Astrocyte (in vitro differentiated cells and primary cell): Measurements from ENCODE around the gene SLAMF6. TPM values are rescaled to one million over a fixed set of nuclear protein-coding genes. Genes with fewer than 3 reads are reported as not detected.
A peak's percentile ranks its signal among the peaks of the same experiment; 100 is the strongest.

Source experiments
- DNase-seq: peaks from one replicate; pipeline ENCODE4 v3.0.0-alpha.2; 2010; ENCODE audit warnings: low read depth
- FAIRE-seq: peaks from 2 replicates; lab custom pipeline; 2011; peaks lifted over from hg19 to GRCh38; lab: Jason Lieb, UNC
- H2AFZ ChIP-seq: 2 replicates; pipeline ENCODE4 v1.6.0; 2012; ENCODE audit warnings: low read depth, low read length, inconsistent platforms
- H3K27ac ChIP-seq: 2 replicates; pipeline ENCODE4 v1.5.1; 2011; ENCODE audit warnings: low read depth, low read length, inconsistent platforms
- H3K27me3 ChIP-seq: 2 replicates; pipeline ENCODE4 v1.6.0; 2011; ENCODE audit warnings: low read length, inconsistent platforms; ENCODE audit not compliant: insufficient read depth
- H3K36me3 ChIP-seq: 2 replicates; pipeline ENCODE4 v1.5.1; 2011; ENCODE audit warnings: low read length, inconsistent platforms; ENCODE audit not compliant: insufficient read depth
- H3K4me1 ChIP-seq: 2 replicates; pipeline ENCODE4 v1.5.1; 2011; ENCODE audit warnings: low read length, inconsistent platforms; ENCODE audit not compliant: insufficient read depth
- H3K4me2 ChIP-seq: 2 replicates; pipeline ENCODE4 v1.6.0; 2012; ENCODE audit warnings: low read length, inconsistent platforms
- H3K4me3 ChIP-seq: 2 replicates; pipeline ENCODE4 v1.5.1; 2011; ENCODE audit warnings: low read depth, mild to moderate bottlenecking, low read length, inconsistent platforms; ENCODE audit not compliant: insufficient read depth
- H3K79me2 ChIP-seq: 2 replicates; pipeline ENCODE4 v1.6.0; 2012; ENCODE audit warnings: mild to moderate bottlenecking, low read length, inconsistent platforms; ENCODE audit not compliant: insufficient read depth
- H3K9ac ChIP-seq: 2 replicates; pipeline ENCODE4 v1.6.0; 2012; ENCODE audit warnings: mild to moderate bottlenecking, low read length, inconsistent platforms
- H3K9me3 ChIP-seq: 2 replicates; pipeline ENCODE4 v1.5.1; 2012; ENCODE audit warnings: low read depth, mild to moderate bottlenecking, low read length, inconsistent platforms; ENCODE audit not compliant: insufficient read depth
- H4K20me1 ChIP-seq: 2 replicates; pipeline ENCODE4 v1.6.0; 2012; ENCODE audit warnings: low read length, inconsistent platforms; ENCODE audit not compliant: insufficient read depth
- H3K27ac Mint-ChIP-seq: one replicate; pipeline ENCODE4 v1.8.0; 2021; ENCODE audit warnings: mild to moderate bottlenecking, mixed read lengths; ENCODE audit not compliant: unreplicated experiment
- H3K27me3 Mint-ChIP-seq: one replicate; pipeline ENCODE4 v1.8.0; 2021; ENCODE audit warnings: low read depth, mixed read lengths; ENCODE audit not compliant: unreplicated experiment
- H3K36me3 Mint-ChIP-seq: one replicate; pipeline ENCODE4 v1.8.0; 2021; ENCODE audit warnings: low read depth, mixed read lengths; ENCODE audit not compliant: unreplicated experiment
- H3K4me1 Mint-ChIP-seq: one replicate; pipeline ENCODE4 v1.8.0; 2021; ENCODE audit warnings: low read depth, mixed read lengths; ENCODE audit not compliant: unreplicated experiment
- H3K4me3 Mint-ChIP-seq: one replicate; pipeline ENCODE4 v1.8.0; 2021; ENCODE audit warnings: mild to moderate bottlenecking, moderate library complexity, mixed read lengths; ENCODE audit not compliant: unreplicated experiment
- H3K9me3 Mint-ChIP-seq: one replicate; pipeline ENCODE4 v1.8.0; 2021; ENCODE audit warnings: mild to moderate bottlenecking, mixed read lengths; ENCODE audit not compliant: unreplicated experiment
- CTCF ChIP-seq: IDR thresholded peaks from 2 replicates; pipeline ENCODE4 v1.5.1; 2011; ENCODE audit warnings: low read depth, mild to moderate bottlenecking, inconsistent platforms, low read length, moderate library complexity; ENCODE audit not compliant: insufficient read depth
- EZH2 ChIP-seq: IDR thresholded peaks from 2 replicates; pipeline ENCODE4 v1.6.1; 2012; ENCODE audit warnings: mild to moderate bottlenecking, low read length, inconsistent platforms; ENCODE audit not compliant: insufficient read depth
- total RNA-seq: library from RNA; stranded (reverse); gene quantifications from 2 replicates; pipeline ENCODE4 v1.2.1, GENCODE V29; 2021

The SLAMF6 gene
- total RNA-seq, 1 donor from 2014 or later, result not detected

- Histone ChIP-seq H4K20me1 (no peaks in the 10 kb centered on the region), H3K79me2 (no peaks in the 10 kb centered on the region), H3K4me2 (no peak overlapping the region), H3K36me3 (no peaks in the 10 kb centered on the region), H3K27ac (no peak overlapping the region), H3K9me3 (no peaks in the 10 kb centered on the region), H3K4me3 (no peak overlapping the region), H3K4me1 (no peaks in the 10 kb centered on the region), H3K9ac (no peak overlapping the region), H2AFZ (no peak overlapping the region), H3K27me3 (peaks cover 2% of the 10 kb centered on the region)
- Mint-ChIP-seq H3K9me3 (peaks cover 3% of the 10 kb centered on the region), H3K4me1 (peaks cover 16% of the 10 kb centered on the region), H3K36me3 (no peaks in the 10 kb centered on the region), H3K27me3 (no peaks in the 10 kb centered on the region), H3K4me3 (no peak overlapping the region), H3K27ac (no peak overlapping the region)
- TF ChIP-seq CTCF (no peak), EZH2 (no peak)
- FAIRE-seq (no peak), DNase-seq (no peak)
Measured at GRCh38 chr1:160522136-160522535, 919 bp downstream of the SLAMF6 start.

- no peak for DNase-seq
- Histone ChIP-seq H4K20me1 (no peaks in the 10 kb centered on the region), H3K9me3 (no peaks in the 10 kb centered on the region), H3K79me2 (no peaks in the 10 kb centered on the region), H3K4me3 (no peak overlapping the region), H3K36me3 (no peaks in the 10 kb centered on the region), H3K4me2 (no peak overlapping the region), H2AFZ (no peak overlapping the region), H3K27ac (no peak overlapping the region), H3K27me3 (peaks cover 2% of the 10 kb centered on the region), H3K9ac (no peak overlapping the region), H3K4me1 (no peaks in the 10 kb centered on the region)
- Mint-ChIP-seq H3K4me3 (no peak overlapping the region), H3K4me1 (peaks cover 16% of the 10 kb centered on the region), H3K27me3 (no peaks in the 10 kb centered on the region), H3K36me3 (no peaks in the 10 kb centered on the region), H3K27ac (no peak overlapping the region), H3K9me3 (peaks cover 5% of the 10 kb centered on the region)
- no peak for FAIRE-seq
- TF ChIP-seq CTCF, result no peak
- no peak for TF ChIP-seq EZH2
Measured at GRCh38 chr1:160521554-160521953, 1.5 kb downstream of the SLAMF6 start.

- no peaks in the 10 kb centered on the region for H3K9me3 ChIP-seq
- H3K27ac ChIP-seq, result no peak overlapping the region
- no peak overlapping the region for H3K4me3 ChIP-seq
- H3K4me1 Mint-ChIP-seq, result peaks cover 16% of the 10 kb centered on the region
- no peak overlapping the region for H2AFZ ChIP-seq
- H3K27me3 Mint-ChIP-seq, result no peaks in the 10 kb centered on the region
- H3K36me3 ChIP-seq, result no peaks in the 10 kb centered on the region
- H3K9me3 Mint-ChIP-seq, result peaks cover 5% of the 10 kb centered on the region
- no peaks in the 10 kb centered on the region for H4K20me1 ChIP-seq
- DNase-seq, result no peak
- H3K4me1 ChIP-seq, result no peaks in the 10 kb centered on the region
- FAIRE-seq, result no peak
- no peaks in the 10 kb centered on the region for H3K79me2 ChIP-seq
- H3K4me3 Mint-ChIP-seq, result no peak overlapping the region
- H3K27me3 ChIP-seq, result peaks cover 2% of the 10 kb centered on the region
- H3K9ac ChIP-seq, result no peak overlapping the region
- TF ChIP-seq CTCF (no peak), EZH2 (no peak)
- no peaks in the 10 kb centered on the region for H3K36me3 Mint-ChIP-seq
- H3K4me2 ChIP-seq, result no peak overlapping the region
- peak overlapping the region; percentile 9 for H3K27ac Mint-ChIP-seq
Measured at GRCh38 chr1:160520999-160521398, 2.1 kb downstream of the SLAMF6 start.
